RWPE2 (cell line): ENCODE results near the gene GNPDA2.

Experiments
- ATAC-seq: fragments of 200-7000 bp; cut with Tn5 transposase; 3 replicates; pipeline ENCODE4 v1.9.1; 2021; ENCODE audit warnings: low read depth
- DNase-seq: peaks from one replicate; pipeline ENCODE4 v3.0.0-alpha.2; 2020; ENCODE audit warnings: low spot score
- H3K27ac ChIP-seq: fragments of 450-650 bp; 2 replicates; pipeline ENCODE4 v1.5.1; 2017; ENCODE audit warnings: mild to moderate bottlenecking; ENCODE audit not compliant: poor library complexity, severe bottlenecking
- H3K27me3 ChIP-seq: fragments of 250-450 bp; sonication (Bioruptor Pico); 2 replicates; pipeline ENCODE4 v1.5.1; 2021; ENCODE audit warnings: mild to moderate bottlenecking, moderate library complexity; ENCODE audit not compliant: insufficient read depth, poor library complexity, severe bottlenecking
- H3K36me3 ChIP-seq: fragments of 250-450 bp; sonication (Bioruptor Pico); 2 replicates; pipeline ENCODE4 v1.5.1; 2020; ENCODE audit warnings: low read depth, mild to moderate bottlenecking, moderate library complexity
- H3K4me1 ChIP-seq: fragments of 250-450 bp; sonication (Bioruptor Pico); 2 replicates; pipeline ENCODE4 v1.5.1; 2021; ENCODE audit warnings: mild to moderate bottlenecking, moderate library complexity; ENCODE audit not compliant: insufficient read depth, poor library complexity, severe bottlenecking
- H3K4me3 ChIP-seq: fragments of 250-450 bp; sonication (Bioruptor Pico); 2 replicates; pipeline ENCODE4 v1.5.1; 2021; ENCODE audit warnings: mild to moderate bottlenecking, moderate library complexity; ENCODE audit not compliant: severe bottlenecking
- H3K9me3 ChIP-seq: fragments of 250-450 bp; sonication (Bioruptor Pico); 2 replicates; pipeline ENCODE4 v1.5.1; 2021; ENCODE audit warnings: mild to moderate bottlenecking, moderate library complexity; ENCODE audit not compliant: severe bottlenecking
- TF ChIP-seq, protein P1 (sequence below): fragments of 450-650 bp; IDR thresholded peaks from one replicate; pipeline ENCODE4 v1.5.1; 2017; ENCODE audit warnings: mild to moderate bottlenecking, moderate library complexity; ENCODE audit not compliant: poor library complexity, severe bottlenecking

The GNPDA2 gene

DNA sequence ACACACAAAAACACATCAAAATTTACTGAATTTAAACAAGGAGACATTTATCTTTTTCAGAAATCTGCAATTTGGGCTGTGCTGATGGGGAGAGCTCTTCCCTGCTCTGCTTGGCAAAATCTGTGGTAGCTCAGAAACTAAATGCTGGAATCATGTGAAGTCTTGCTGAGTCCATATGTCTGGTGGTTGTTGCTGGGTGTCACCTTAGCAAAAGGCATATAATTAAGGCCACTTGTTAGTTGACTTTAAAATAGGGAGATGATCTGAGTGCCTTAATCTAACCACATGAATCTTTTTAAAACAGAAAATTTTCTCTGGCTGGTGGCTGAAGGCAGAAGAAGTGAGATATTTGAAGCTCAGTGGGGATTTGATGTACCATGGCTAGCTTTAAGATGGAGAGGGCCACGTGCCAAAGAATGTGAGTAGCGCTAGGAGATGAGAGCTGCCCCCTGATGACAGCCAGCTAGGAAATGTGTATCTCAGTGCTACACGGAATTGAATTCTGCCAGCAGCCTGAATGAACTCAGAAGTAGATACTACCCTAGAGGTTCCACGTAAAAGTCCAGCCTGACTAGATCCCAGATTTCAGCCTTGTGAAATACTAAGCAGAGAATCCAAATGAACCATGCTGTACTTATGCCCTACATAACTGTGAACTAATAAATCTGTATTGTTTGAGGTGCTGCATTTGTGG is 55.7 kb downstream of the GNPDA2 start:
- DNase-seq: no peak
- Histone ChIP-seq H3K27ac (no peak overlapping the region), H3K36me3 (no peaks in the 10 kb centered on the region), H3K4me3 (no peak overlapping the region), H3K4me1 (peaks cover 2% of the 10 kb centered on the region), H3K9me3 (no peaks in the 10 kb centered on the region), H3K27me3 (no peaks in the 10 kb centered on the region)
- ATAC-seq: no peak
- TF ChIP-seq, protein P1, sequence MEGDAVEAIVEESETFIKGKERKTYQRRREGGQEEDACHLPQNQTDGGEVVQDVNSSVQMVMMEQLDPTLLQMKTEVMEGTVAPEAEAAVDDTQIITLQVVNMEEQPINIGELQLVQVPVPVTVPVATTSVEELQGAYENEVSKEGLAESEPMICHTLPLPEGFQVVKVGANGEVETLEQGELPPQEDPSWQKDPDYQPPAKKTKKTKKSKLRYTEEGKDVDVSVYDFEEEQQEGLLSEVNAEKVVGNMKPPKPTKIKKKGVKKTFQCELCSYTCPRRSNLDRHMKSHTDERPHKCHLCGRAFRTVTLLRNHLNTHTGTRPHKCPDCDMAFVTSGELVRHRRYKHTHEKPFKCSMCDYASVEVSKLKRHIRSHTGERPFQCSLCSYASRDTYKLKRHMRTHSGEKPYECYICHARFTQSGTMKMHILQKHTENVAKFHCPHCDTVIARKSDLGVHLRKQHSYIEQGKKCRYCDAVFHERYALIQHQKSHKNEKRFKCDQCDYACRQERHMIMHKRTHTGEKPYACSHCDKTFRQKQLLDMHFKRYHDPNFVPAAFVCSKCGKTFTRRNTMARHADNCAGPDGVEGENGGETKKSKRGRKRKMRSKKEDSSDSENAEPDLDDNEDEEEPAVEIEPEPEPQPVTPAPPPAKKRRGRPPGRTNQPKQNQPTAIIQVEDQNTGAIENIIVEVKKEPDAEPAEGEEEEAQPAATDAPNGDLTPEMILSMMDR: no peak

DNA sequence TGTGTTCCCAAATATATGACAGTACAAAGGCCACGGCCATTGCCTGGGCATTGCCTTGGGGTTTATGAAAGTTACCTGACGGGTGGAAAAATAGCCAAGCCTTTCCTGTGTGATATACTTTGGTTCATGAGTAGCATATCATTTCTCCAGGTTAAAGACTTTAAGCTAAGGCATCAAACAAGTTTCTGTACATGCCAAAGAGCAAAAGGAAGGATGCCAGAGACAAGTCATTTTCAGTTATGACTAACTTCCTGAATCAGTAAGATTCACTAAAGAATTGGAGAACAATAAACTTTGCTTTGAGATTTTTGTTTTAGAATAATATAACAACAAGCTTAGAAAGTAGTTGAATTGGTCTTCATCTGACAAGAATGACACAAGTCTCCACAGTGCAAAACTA is 57.8 kb downstream of the GNPDA2 start:
- no peak for DNase-seq
- no peak for ATAC-seq
- Histone ChIP-seq H3K36me3 (no peaks in the 10 kb centered on the region), H3K27ac (no peak overlapping the region), H3K4me1 (peaks cover 2% of the 10 kb centered on the region), H3K9me3 (no peaks in the 10 kb centered on the region), H3K4me3 (no peak overlapping the region), H3K27me3 (no peaks in the 10 kb centered on the region)
- TF ChIP-seq, protein P1: no peak

DNA sequence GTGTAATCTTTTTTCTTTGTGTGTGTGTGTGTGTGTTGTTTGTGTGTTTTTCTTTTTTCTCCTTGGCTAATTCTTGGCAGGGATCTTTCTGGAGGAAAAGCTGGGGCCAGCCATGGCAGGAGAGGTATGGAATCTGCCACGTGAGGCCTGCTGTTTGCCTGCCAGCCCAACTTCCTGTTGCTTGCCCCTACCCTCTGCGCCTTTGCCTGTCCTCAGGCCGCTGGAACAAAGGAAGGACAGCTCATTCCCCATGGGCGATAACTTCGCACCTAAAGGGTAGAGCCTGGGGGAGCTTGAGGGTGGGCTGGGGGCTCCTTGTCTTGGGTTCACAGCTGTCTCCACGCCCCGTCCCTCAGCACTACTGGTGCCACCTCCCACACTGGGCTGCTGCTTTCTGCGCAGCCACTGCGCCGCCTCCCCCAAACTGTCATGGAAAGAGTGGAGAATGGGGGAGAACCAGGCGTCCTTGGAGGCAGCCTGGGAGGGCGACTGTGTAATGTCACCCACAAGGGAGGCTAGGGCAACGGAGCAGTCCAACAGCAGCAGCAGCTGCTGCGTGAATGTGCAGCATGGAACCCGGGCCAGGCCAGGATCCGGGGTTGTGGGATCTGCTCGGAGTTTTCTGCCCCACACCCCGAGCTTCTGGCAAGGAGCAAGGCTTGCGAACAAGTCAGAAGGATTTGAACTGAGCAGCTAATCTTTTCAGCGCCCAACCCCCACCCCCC is 62.7 kb downstream of the GNPDA2 start:
- Histone ChIP-seq H3K4me3 (no peak overlapping the region), H3K4me1 (peaks cover 4% of the 10 kb centered on the region), H3K36me3 (no peaks in the 10 kb centered on the region), H3K9me3 (no peaks in the 10 kb centered on the region), H3K27me3 (no peaks in the 10 kb centered on the region), H3K27ac (no peak overlapping the region)
- TF ChIP-seq, protein P1: no peak
- DNase-seq (no peak), ATAC-seq (no peak)

DNA sequence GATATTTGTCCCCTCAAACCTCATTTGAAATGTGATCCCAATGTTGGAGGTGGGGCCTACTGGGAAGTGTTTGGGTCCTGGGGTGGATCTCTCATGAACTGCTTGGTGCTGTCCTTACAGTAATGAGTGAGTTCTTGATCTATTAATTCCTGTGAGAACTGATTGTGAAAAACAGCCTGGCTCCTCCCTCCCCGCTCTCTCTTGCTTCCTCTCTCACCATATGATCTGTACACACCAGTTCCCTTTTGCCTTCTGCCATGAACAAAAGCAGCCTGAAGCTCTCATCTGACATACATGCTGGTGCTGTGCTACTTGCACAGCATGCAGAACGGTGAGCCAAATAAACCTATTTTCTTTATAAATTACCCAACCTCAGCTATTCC is 63.7 kb downstream of the GNPDA2 start:
- ATAC-seq (no peak), DNase-seq (no peak)
- Histone ChIP-seq H3K4me3 (no peak overlapping the region), H3K4me1 (peaks cover 4% of the 10 kb centered on the region), H3K27ac (no peak overlapping the region), H3K9me3 (no peaks in the 10 kb centered on the region), H3K36me3 (no peaks in the 10 kb centered on the region), H3K27me3 (no peaks in the 10 kb centered on the region)
- TF ChIP-seq, protein P1: no peak
